CD4-positive, alpha-beta T cell (primary cell): ENCODE results near the gene HBS1L. TPM values are rescaled to one million over a fixed set of nuclear protein-coding genes. Genes with fewer than 3 reads are reported as not detected.

Source experiments
- ATAC-seq: fragments of 200-7000 bp; cut with Tn5 transposase; one replicate; pipeline ENCODE4 v1.10.0; 2022; ENCODE audit warnings: mild to moderate bottlenecking; ENCODE audit not compliant: poor library complexity
- CTCF ChIA-PET: fragments of 350-600 bp; sonication (Branson Sonifier 250); formaldehyde crosslinking; loops from one replicate; lab custom pipeline; 2021; ENCODE audit warnings: antibody characterized with exemption, inconsistent platforms; lab: Charles Lee
- POLR2A ChIA-PET: fragments of 350-600 bp; sonication (Branson Sonifier 250); formaldehyde crosslinking; loops from one replicate; lab custom pipeline; 2021; ENCODE audit warnings: antibody characterized with exemption, inconsistent platforms; lab: Charles Lee
- DNase-seq, 14 experiments: peaks; one replicate each; pipeline ENCODE4 v3.0.0-alpha.2; 2013 to 2020; ENCODE audit warnings: mixed read lengths in 2 of 14
- H3K27ac ChIP-seq, 2 donors: one replicate each; pipeline versions ENCODE4 v1.5.1 to v1.7.0; 2013; ENCODE audit warnings: low read length in 2 of 2, low read depth in 1 of 2, mild to moderate bottlenecking in 1 of 2
- H3K27me3 ChIP-seq, 2 experiments: 1 replicate in 1 of 2; 2 replicates in 1 of 2; pipeline versions ENCODE4 v1.6.1 to v1.7.0; 2013; ENCODE audit warnings: low read length in 2 of 2, control low read depth in 1 of 2, mild to moderate bottlenecking in 1 of 2, moderate library complexity in 1 of 2; ENCODE audit not compliant: insufficient read depth in 2 of 2, control insufficient read depth in 1 of 2
- H3K36me3 ChIP-seq: one replicate; pipeline ENCODE4 v1.6.1; 2013; ENCODE audit warnings: low read length, control low read depth; ENCODE audit not compliant: insufficient read depth
- H3K4me1 ChIP-seq: one replicate; pipeline ENCODE4 v1.6.1; 2013; ENCODE audit warnings: low read length, control low read depth; ENCODE audit not compliant: insufficient read depth
- H3K4me3 ChIP-seq: one replicate; pipeline ENCODE4 v1.5.1; 2013; ENCODE audit warnings: mild to moderate bottlenecking, low read length, moderate library complexity
- H3K9me3 ChIP-seq, 2 experiments: 1 replicate in 1 of 2; 2 replicates in 1 of 2; pipeline versions ENCODE4 v1.6.1 to v1.7.0; 2013; ENCODE audit warnings: low read length in 2 of 2, mild to moderate bottlenecking in 2 of 2, control low read depth in 1 of 2, moderate library complexity in 1 of 2; ENCODE audit not compliant: control insufficient read depth in 1 of 2, insufficient read depth in 1 of 2
- H3K27ac Mint-ChIP-seq: one replicate; pipeline ENCODE4 v1.8.0; 2020; ENCODE audit warnings: mixed read lengths
- H3K27me3 Mint-ChIP-seq: one replicate; pipeline ENCODE4 v1.8.0; 2021; ENCODE audit warnings: mixed read lengths
- H3K36me3 Mint-ChIP-seq: one replicate; pipeline ENCODE4 v1.8.0; 2021; ENCODE audit warnings: low read depth, mixed read lengths
- H3K4me1 Mint-ChIP-seq: one replicate; pipeline ENCODE4 v1.8.0; 2021; ENCODE audit warnings: low read depth, mixed read lengths
- H3K4me3 Mint-ChIP-seq: one replicate; pipeline ENCODE4 v1.8.0; 2020; ENCODE audit warnings: mild to moderate bottlenecking, mixed read lengths
- H3K9me3 Mint-ChIP-seq: one replicate; pipeline ENCODE4 v1.8.0; 2020; ENCODE audit warnings: mixed read lengths
- CTCF ChIP-seq: fragments of 200-600 bp; IDR thresholded peaks from one replicate; pipeline ENCODE4 v1.8.0; 2022; ENCODE audit warnings: antibody characterized with exemption, mild to moderate bottlenecking
- intact Hi-C, 2 experiments: fragments of 100-400 bp; cut with DNase I in 1 of 2; cut with micrococcal nuclease in 1 of 2; formaldehyde crosslinking; loops; one replicate each; pipeline versions ENCODE4 v1.15.1 to v1.9.0; 2023 to 2025; cut with DNase I, micrococcal nuclease
- total RNA-seq, 174 experiments: library from RNA in 2 of 174; stranded (reverse) in 2 of 174; gene quantifications; one replicate each; pipeline ENCODE4 v1.2.3 and lab custom pipeline; 2021 to 2026

The HBS1L gene
- total RNA-seq, 2 experiments from 2014 or later: 106 to 117 TPM

- no peak for TF ChIP-seq CTCF
- peaks cover 20% of the 10 kb centered on the region for H3K4me1 Mint-ChIP-seq
- intact Hi-C loops: loop anchor here in 1 of 2 experiments (5.0 to 10.0 kb wide), 2 partner anchors 422 to 846 kb away; no protein-coding TSS in a partner anchor
- no peak overlapping the region for H3K27ac ChIP-seq
- no peaks in the 10 kb centered on the region for H3K27me3 Mint-ChIP-seq
- H3K9me3 ChIP-seq: no peaks in the 10 kb centered on the region
- peaks cover 4% of the 10 kb centered on the region for H3K36me3 ChIP-seq
- H3K27ac Mint-ChIP-seq: no peak overlapping the region
- no peaks in the 10 kb centered on the region for H3K9me3 Mint-ChIP-seq
- POLR2A ChIA-PET: no interaction called here
- no peaks in the 10 kb centered on the region for H3K4me1 ChIP-seq
- H3K4me3 ChIP-seq: no peak overlapping the region
- H3K36me3 Mint-ChIP-seq: peaks cover 23% of the 10 kb centered on the region
- CTCF ChIA-PET: interaction anchor here (0.6 kb wide), 1 partner anchor 48 kb away, joined by 3 read pairs; no protein-coding TSS in a partner anchor
- no peaks in the 10 kb centered on the region for H3K27me3 ChIP-seq
- no peak for DNase-seq
- ATAC-seq: no peak
- no peak overlapping the region for H3K4me3 Mint-ChIP-seq
These were observed 51.5 kb downstream of the HBS1L start for GRCh38 chr6:135002974-135003703.

DNA sequence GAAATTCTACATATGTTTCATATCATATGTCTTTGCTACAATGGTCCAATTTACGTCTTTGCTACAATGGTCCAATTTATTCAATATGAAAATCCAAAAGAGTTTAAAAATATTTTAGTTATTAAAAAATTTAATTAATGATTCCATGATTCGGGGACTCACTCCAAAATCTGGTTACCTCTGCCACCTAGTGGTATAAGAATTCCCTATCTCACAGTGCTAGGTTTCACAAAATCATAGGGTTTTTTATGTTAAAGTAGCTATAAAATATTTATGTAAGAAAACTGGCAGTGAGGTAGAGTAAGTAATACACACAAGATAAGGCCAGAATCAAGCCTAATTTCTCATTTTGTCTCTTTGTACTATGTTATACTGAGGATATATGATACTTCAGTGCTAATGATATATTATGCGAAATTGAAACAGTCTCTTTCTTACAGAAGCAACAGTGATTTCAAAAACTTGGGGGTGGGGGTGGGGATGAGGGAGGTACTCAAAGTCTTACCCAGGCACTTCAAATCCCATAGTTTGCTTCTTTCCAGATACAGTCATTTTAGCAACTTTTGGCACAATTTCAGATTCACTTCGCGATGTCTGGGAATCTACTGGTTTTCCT is 52.3 kb downstream of the HBS1L start:
- DNase-seq (peak in 3 of 14 experiments; percentile 33 to 45 (median 34)), ATAC-seq (no peak)
- H3K27ac ChIP-seq: no peak overlapping the region
- Mint-ChIP-seq H3K36me3 (peaks cover 29% of the 10 kb centered on the region), H3K4me3 (no peak overlapping the region), H3K27ac (no peak overlapping the region), H3K9me3 (no peaks in the 10 kb centered on the region), H3K4me1 (peaks cover 17% of the 10 kb centered on the region), H3K27me3 (no peaks in the 10 kb centered on the region)
- ChIA-PET CTCF (interaction anchor here (0.6 kb wide), 1 partner anchor 49 kb away, joined by 3 read pairs; no protein-coding TSS in a partner anchor), POLR2A (no interaction called here)
- H3K36me3 ChIP-seq: peaks cover 11% of the 10 kb centered on the region
- H3K4me1 ChIP-seq: no peaks in the 10 kb centered on the region
- no peak overlapping the region for H3K4me3 ChIP-seq
- H3K9me3 ChIP-seq: no peaks in the 10 kb centered on the region
- intact Hi-C loops: loop anchor here in 1 of 2 experiments (5.0 to 10.0 kb wide), 2 partner anchors 422 to 845 kb away; no protein-coding TSS in a partner anchor
- TF ChIP-seq CTCF: peak; percentile 69
- no peaks in the 10 kb centered on the region for H3K27me3 ChIP-seq

DNA sequence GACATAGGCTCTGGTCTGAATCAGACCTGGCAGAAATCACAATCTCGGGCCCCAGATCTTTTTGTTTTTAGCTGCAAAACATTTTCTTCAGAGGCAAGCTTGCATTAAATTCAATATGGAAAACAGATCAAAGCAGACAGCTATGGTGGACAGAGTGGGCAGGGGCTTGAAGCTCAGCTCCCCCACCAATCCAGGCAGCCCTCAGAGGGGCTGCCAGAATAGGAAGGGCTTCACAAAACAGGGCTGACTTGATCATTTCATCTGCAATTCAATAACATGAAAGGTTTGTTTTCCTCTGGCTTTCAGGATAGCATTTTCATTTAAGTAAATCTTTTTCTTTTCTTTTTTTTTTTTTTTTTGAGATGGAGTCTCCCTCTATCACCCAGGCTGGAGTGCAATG is 55.5 kb downstream of the HBS1L start:
- DNase-seq (no peak), ATAC-seq (no peak)
- Mint-ChIP-seq H3K4me3 (no peak overlapping the region), H3K4me1 (peaks cover 21% of the 10 kb centered on the region), H3K9me3 (no peaks in the 10 kb centered on the region), H3K27me3 (no peaks in the 10 kb centered on the region), H3K36me3 (peaks cover 60% of the 10 kb centered on the region), H3K27ac (no peak overlapping the region)
- Histone ChIP-seq H3K27me3 (no peaks in the 10 kb centered on the region), H3K9me3 (no peaks in the 10 kb centered on the region), H3K36me3 (peaks cover 37% of the 10 kb centered on the region), H3K27ac (no peak overlapping the region), H3K4me1 (no peaks in the 10 kb centered on the region), H3K4me3 (no peak overlapping the region)
- CTCF ChIA-PET: interaction anchor here (0.6 kb wide), 1 partner anchor 105 kb away, joined by 3 read pairs; no protein-coding TSS in a partner anchor
- intact Hi-C loops: no loop called here
- no peak for TF ChIP-seq CTCF
- POLR2A ChIA-PET: no interaction called here
